Fibroblast of mammary gland (primary cell): Measurements from ENCODE around the gene SMC3.

Experiments
- DNase-seq: peaks from one replicate; pipeline ENCODE4 v3.0.0-alpha.2; 2010; ENCODE audit warnings: low read depth
- H3K4me3 ChIP-seq: 2 replicates; pipeline ENCODE4 v1.5.1; 2011; ENCODE audit warnings: low read depth, mild to moderate bottlenecking, low read length, moderate library complexity; ENCODE audit not compliant: control insufficient read depth
- CTCF ChIP-seq: conservative IDR thresholded peaks from 2 replicates; pipeline ENCODE4 v1.5.1; 2011; ENCODE audit warnings: low read depth, low read length, inconsistent platforms; ENCODE audit not compliant: control insufficient read depth, insufficient read depth

Gene SMC3

DNA sequence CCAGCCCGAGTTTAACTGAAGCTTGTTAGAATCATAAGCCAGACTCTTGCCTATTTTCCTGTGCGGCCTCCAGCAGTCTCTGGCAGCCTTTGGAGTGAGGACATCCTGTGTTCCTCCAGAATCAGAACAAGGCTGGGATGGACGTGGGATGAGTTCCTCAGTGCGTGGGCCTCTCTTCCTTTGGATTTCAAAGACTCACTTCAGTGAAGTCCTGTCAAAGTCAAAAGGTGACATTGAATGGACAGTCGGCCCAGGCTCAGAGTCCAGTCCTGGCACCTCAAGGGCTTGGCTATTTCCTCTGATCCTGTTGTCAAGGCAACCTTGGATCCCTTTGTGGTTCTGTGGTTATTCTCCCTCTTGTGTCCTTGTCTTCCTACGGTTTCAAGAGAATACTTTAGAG is 21.4 kb upstream of the SMC3 start:
- DNase-seq: peak; percentile 43
- H3K4me3 ChIP-seq: no peak overlapping the region
- TF ChIP-seq CTCF: no peak

GRCh38 chr10:110546499-110547110 is 20.9 kb upstream of the SMC3 start:
- no peak for DNase-seq
- H3K4me3 ChIP-seq: no peak overlapping the region
- no peak for TF ChIP-seq CTCF

GRCh38 chr10:110547139-110547761 is 20.2 kb upstream of the SMC3 start:
- DNase-seq: peak; percentile 76
- peak; percentile 86 for TF ChIP-seq CTCF
- H3K4me3 ChIP-seq: no peak overlapping the region

DNA sequence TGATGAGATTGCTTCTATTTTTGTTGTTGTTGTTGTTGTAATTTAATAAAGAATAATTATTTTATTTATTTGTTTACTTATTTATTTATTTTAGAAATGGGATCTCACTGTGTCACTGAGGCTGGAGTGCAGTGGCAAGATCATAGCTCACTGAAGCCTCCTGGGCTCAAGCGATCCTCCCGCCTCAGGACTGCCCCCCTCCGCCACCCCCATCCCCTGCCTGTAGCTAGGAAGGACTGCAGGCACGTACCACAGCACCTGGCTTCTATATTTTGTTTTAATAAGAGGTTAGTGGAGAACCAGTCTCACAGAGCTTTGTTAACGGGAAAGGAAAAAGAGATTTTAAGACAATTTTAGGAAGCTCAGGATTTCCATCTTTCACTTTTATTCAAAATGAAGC is 19.5 kb upstream of the SMC3 start:
- DNase-seq: no peak
- no peak for TF ChIP-seq CTCF
- H3K4me3 ChIP-seq: no peak overlapping the region

GRCh38 chr10:110549211-110549610 is 18.3 kb upstream of the SMC3 start:
- TF ChIP-seq CTCF: no peak
- H3K4me3 ChIP-seq: no peak overlapping the region
- no peak for DNase-seq

DNA sequence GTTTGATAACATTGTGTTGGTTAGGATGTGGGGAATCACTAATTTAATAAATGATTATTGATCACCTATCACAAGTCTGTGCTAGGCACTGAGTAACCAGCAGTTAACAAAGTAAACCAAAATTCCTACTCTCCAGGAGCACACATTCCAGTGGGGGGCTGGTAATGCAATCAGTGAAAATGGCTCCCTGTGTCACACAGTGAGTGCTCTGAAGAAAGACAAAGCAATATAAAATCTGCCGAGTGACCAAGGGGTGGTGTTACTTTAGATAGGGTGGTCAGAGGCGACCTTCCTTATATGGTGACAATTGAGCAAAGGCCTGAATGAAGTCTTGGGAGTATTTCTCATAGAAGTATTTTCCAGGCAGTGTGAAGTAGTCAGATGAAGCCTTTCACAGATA is 13.6 kb upstream of the SMC3 start:
- no peak for TF ChIP-seq CTCF
- H3K4me3 ChIP-seq: no peak overlapping the region
- no peak for DNase-seq

DNA sequence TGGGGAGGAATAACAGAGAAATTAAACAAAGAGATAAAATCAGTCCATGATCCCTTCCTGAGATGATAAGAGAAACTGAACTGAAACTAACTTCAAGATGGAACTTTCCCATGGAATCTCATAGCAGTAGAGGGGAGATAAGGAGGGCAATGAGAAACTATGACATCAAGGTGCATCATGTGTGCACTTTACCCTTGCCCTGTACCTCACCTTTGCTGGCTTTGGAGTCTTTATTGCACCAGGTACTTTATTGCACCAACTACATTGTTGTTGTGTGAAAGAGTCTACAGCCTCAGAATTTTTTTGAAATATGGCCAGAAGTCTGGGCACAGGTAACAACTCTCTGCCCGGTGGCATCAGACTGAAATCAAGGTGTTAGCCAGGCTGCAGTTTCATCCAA is 11.2 kb upstream of the SMC3 start:
- DNase-seq: no peak
- no peak for TF ChIP-seq CTCF
- H3K4me3 ChIP-seq: no peak overlapping the region
